GM12878 (cell line): Measurements from ENCODE around the gene TGM6. TPM values are rescaled to one million over a fixed set of nuclear protein-coding genes. Genes with fewer than 3 reads are reported as not detected.

ENCODE experiments used
- ATAC-seq: fragments of 200-7000 bp; cut with Tn5 transposase; 3 replicates; pipeline ENCODE4 v1.9.1; 2020; ENCODE audit warnings: mild to moderate bottlenecking, moderate library complexity
- BruUV-seq: library from RNA; stranded (reverse); fragments of 400-500 nt; replicated peaks from 2 replicates; lab custom pipeline; 2021; lab: Mats Ljungman, UMichigan
- CTCF ChIA-PET: fragments of 300-600 bp; sonication (Branson Sonifier 250); formaldehyde crosslinking; extraction: SDS; loops from one replicate; lab custom pipeline; 2021; ENCODE audit warnings: inconsistent platforms; lab: Yijun Ruan, JAX
- POLR2A ChIA-PET: fragments of 350-600 bp; formaldehyde crosslinking; extraction: SDS; loops from one replicate; lab custom pipeline; 2021; ENCODE audit warnings: inconsistent platforms; lab: Charles Lee
- RAD21 ChIA-PET: fragments of 300-600 bp; sonication (Branson Sonifier 250); formaldehyde crosslinking; loops from one replicate; lab custom pipeline; 2023; ENCODE audit warnings: antibody characterized with exemption; ENCODE audit not compliant: unreplicated experiment; lab: Charles Lee
- SMC1A ChIA-PET: fragments of 300-600 bp; sonication (Branson Sonifier 250); formaldehyde crosslinking; loops from one replicate; lab custom pipeline; 2023; ENCODE audit not compliant: unreplicated experiment, uncharacterized antibody; lab: Charles Lee
- DNase-seq: peaks from one replicate; pipeline ENCODE4 v3.0.0-alpha.2; 2011; ENCODE audit warnings: low read depth, low spot score
- FAIRE-seq: peaks from 3 replicates; lab custom pipeline; 2011; peaks lifted over from hg19 to GRCh38; lab: Jason Lieb, UNC
- H2AFZ ChIP-seq: 2 replicates; pipeline ENCODE4 v1.6.0; 2011; ENCODE audit warnings: low read depth, low read length, control low read depth; ENCODE audit not compliant: control insufficient read depth
- H3K27ac ChIP-seq: 2 replicates; pipeline ENCODE4 v1.5.1; 2011; ENCODE audit warnings: control low read depth; ENCODE audit not compliant: control insufficient read depth, insufficient read depth
- H3K27me3 ChIP-seq, 2 experiments: replicated peaks in 1 of 2; 2 replicates each; pipeline versions ENCODE4 v1.6.0 to v1.6.1; 2011; ENCODE audit warnings: low read length in 1 of 2; ENCODE audit not compliant: control insufficient read depth in 2 of 2, insufficient read depth in 2 of 2
- H3K36me3 ChIP-seq, 2 experiments: 2 replicates each; pipeline ENCODE4 v1.5.1; 2011; ENCODE audit warnings: low read length in 1 of 2; ENCODE audit not compliant: control insufficient read depth in 2 of 2, insufficient read depth in 2 of 2
- H3K4me1 ChIP-seq: 2 replicates; pipeline ENCODE4 v1.6.1; 2011; ENCODE audit warnings: mild to moderate bottlenecking, low read length, moderate library complexity, mixed read lengths; ENCODE audit not compliant: control insufficient read depth, insufficient read depth
- H3K4me2 ChIP-seq: 2 replicates; pipeline ENCODE4 v1.6.0; 2011; ENCODE audit warnings: control low read depth; ENCODE audit not compliant: control insufficient read depth, insufficient read depth
- H3K4me3 ChIP-seq: fragments of 200-600 bp; sonication (generic); 2 replicates; pipeline ENCODE4 v1.5.1; 2016
- H3K79me2 ChIP-seq: 2 replicates; pipeline ENCODE4 v1.6.0; 2011; ENCODE audit warnings: low read length; ENCODE audit not compliant: control insufficient read depth, insufficient read depth
- H3K9ac ChIP-seq: 2 replicates; pipeline ENCODE4 v1.8.0; 2011; ENCODE audit warnings: low read length, control low read depth, mixed read lengths; ENCODE audit not compliant: control insufficient read depth, insufficient read depth
- H3K9me3 ChIP-seq: replicated peaks from 3 replicates; pipeline ENCODE4 v1.5.1; 2011; ENCODE audit warnings: mild to moderate bottlenecking, low read length; ENCODE audit not compliant: control insufficient read depth, insufficient read depth
- H4K20me1 ChIP-seq: 2 replicates; pipeline ENCODE4 v1.6.0; 2011; ENCODE audit not compliant: control insufficient read depth, insufficient read depth
- GATAD2B ChIP-seq: fragments of 450-650 bp; conservative IDR thresholded peaks from 2 replicates; pipeline ENCODE4 v1.6.1; 2017; ENCODE audit warnings: low read depth, mild to moderate bottlenecking, moderate library complexity
- KLF5 ChIP-seq: fragments of 450-650 bp; IDR thresholded peaks from 2 replicates; pipeline ENCODE4 v1.6.1; 2014; ENCODE audit warnings: mild to moderate bottlenecking; ENCODE audit not compliant: partially characterized antibody
- SMC3 ChIP-seq: IDR thresholded peaks from 2 replicates; pipeline ENCODE4 v1.6.1; 2011; ENCODE audit warnings: low read length, improper control_type of control experiment, borderline replicate concordance
- TCF12 ChIP-seq: IDR thresholded peaks from 2 replicates; pipeline ENCODE4 v1.6.1; 2011; ENCODE audit warnings: low read depth, mild to moderate bottlenecking, low read length
- WGBS: methylation state at CpG from one replicate; pipeline ENCODE4 v1.1.6; 2016; ENCODE audit warnings: low lambda C conversion rate; ENCODE audit not compliant: insufficient replicate concordance, insufficient coverage; ENCODE audit errors: missing lambda C conversion rate; 5-methylcytosine and 5-hydroxymethylcytosine counted together
- in situ Hi-C: fragments of 300-500 bp; cut with MboI; formaldehyde crosslinking; loops from 9 replicates; pipeline ENCODE4 v1.14.3; 2018; ENCODE audit warnings: mixed read lengths
- intact Hi-C: fragments of 100-400 bp; cut with micrococcal nuclease; formaldehyde crosslinking; loops from one replicate; pipeline ENCODE4 v1.14.2; 2022; ENCODE audit not compliant: unreplicated experiment
- polyA plus RNA-seq, 11 experiments: library from polyadenylated mRNA; depleted of rRNA in 4 of 11; unstranded in 6 of 11; stranded (reverse) in 5 of 11; fragments of >200 nt; fragmentation: Nextera tagmentation in 4 of 11; fragmentation: Illumina TruSeq in 1 of 11; extraction: Ambion mirVana in 4 of 11; extraction: Trizol in 1 of 11; gene quantifications; 1 replicate in 1 of 11; 2 replicates in 10 of 11; pipeline versions ENCODE4 v1.2.1 to v1.2.3, GENCODE V29; 2011 to 2016; ENCODE audit warnings: inconsistent platforms in 2 of 11, missing spikeins in 2 of 11, low read depth in 1 of 11
- total RNA-seq, 4 experiments: library from RNA; depleted of rRNA in 3 of 4; stranded (reverse); fragments of >200 nt in 3 of 4; fragmentation: Illumina TruSeq in 1 of 4; extraction: Trizol in 1 of 4; gene quantifications; 2 replicates each; pipeline versions ENCODE4 v1.2.1 to v1.2.3, GENCODE V29; 2013 to 2021
- TF ChIP-seq, protein P1 (sequence below): fragments of 450-650 bp; formaldehyde crosslinking; IDR thresholded peaks from 2 replicates; pipeline ENCODE4 v1.4.0; 2022; ENCODE audit warnings: mild to moderate bottlenecking, moderate library complexity
- TF ChIP-seq, protein P2 (sequence below): IDR thresholded peaks from 2 replicates; pipeline ENCODE4 v1.6.1; 2012; ENCODE audit warnings: low read depth, low read length, improper control_type of control experiment

Gene TGM6
- total and polyA plus RNA-seq, 10 of the 15 experiments (the other 5 are each of a cell fraction or from before 2014, with no cell fraction given) = not detected

DNA sequence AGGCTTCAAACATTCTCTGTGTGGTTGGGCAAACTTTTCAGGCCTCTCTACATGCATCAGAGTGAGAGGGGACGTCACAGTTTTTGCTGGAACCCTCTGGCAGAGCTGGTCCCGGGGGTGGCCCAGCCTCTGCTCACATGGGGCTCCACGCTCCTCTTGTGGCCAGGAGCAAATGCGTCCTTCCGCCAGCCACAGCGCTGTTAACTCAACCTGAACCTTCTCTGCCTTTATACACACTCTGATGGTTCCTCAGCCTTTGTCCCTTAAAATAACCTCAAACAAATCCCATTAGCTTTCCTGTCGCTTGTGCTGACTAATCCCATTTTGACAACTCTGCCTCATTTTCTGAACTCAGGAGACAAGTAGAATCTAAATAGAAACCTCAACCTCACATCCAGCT is 39.4 kb upstream of the TGM6 start (continued):
- TF ChIP-seq, protein P1, sequence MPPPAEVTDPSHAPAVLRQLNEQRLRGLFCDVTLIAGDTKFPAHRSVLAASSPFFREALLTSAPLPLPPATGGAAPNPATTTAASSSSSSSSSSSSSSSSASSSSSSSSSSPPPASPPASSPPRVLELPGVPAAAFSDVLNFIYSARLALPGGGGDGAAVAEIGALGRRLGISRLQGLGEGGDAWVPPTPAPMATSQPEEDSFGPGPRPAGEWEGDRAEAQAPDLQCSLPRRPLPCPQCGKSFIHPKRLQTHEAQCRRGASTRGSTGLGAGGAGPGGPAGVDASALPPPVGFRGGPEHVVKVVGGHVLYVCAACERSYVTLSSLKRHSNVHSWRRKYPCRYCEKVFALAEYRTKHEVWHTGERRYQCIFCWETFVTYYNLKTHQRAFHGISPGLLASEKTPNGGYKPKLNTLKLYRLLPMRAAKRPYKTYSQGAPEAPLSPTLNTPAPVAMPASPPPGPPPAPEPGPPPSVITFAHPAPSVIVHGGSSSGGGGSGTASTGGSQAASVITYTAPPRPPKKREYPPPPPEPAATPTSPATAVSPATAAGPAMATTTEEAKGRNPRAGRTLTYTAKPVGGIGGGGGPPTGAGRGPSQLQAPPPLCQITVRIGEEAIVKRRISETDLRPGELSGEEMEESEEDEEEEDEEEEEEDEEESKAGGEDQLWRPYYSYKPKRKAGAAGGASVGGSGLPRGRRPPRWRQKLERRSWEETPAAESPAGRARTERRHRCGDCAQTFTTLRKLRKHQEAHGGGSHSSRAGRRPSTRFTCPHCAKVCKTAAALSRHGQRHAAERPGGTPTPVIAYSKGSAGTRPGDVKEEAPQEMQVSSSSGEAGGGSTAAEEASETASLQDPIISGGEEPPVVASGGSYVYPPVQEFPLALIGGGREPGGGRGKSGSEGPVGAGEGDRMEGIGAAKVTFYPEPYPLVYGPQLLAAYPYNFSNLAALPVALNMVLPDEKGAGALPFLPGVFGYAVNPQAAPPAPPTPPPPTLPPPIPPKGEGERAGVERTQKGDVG (CRISPR knock-in tag) = no peak
- TF ChIP-seq GATAD2B (no peak), TCF12 (no peak)

DNA sequence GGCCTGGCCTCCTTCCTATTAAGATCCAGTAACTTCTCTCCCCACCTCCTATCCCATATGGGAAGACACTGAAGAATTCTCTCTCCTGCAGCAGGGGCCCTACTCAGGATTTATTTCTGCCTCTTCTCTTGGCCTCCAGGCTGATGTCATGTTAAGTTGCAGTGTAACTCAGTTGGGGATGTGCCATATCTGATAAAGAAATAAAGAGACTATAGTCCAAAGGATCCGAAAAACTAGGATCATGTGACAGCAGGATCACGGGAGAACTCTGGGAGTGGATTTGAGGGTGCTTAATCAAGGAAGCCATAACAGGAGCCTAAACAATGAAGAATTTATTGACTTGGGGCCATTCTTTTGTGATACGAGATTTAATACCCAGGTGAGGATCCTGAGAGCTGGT is 38.5 kb upstream of the TGM6 start:
- no peak overlapping the region for H2AFZ ChIP-seq
- SMC1A ChIA-PET = no interaction called here
- DNase-seq (no peak), ATAC-seq (no peak), FAIRE-seq (no peak)
- H3K4me3 ChIP-seq = no peak overlapping the region
- H3K27ac ChIP-seq = no peak overlapping the region
- WGBS = 46% methylated on average over 3 of the region's 3 CpGs
- H3K9me3 ChIP-seq = no peaks in the 10 kb centered on the region; the same call in 2 of the 3 replicates
- H3K9ac ChIP-seq = no peak overlapping the region
- intact Hi-C loops (no loop called here), in situ Hi-C loops (no loop called here)
- RAD21 ChIA-PET = no interaction called here
- POLR2A ChIA-PET = no interaction called here
- no peaks in the 10 kb centered on the region for H3K79me2 ChIP-seq
- H3K4me2 ChIP-seq = no peak overlapping the region
- no peaks in the 10 kb centered on the region for H4K20me1 ChIP-seq
- H3K36me3 ChIP-seq = no peaks in the 10 kb centered on the region
- BruUV-seq = no TSS peak
- peaks cover 0 to 2% of the 10 kb centered on the region in 2 experiments; a peak in 2 of 4 replicates for H3K27me3 ChIP-seq
- no peak for TF ChIP-seq SMC3
- no peak for TF ChIP-seq KLF5
- TF ChIP-seq, protein P2, sequence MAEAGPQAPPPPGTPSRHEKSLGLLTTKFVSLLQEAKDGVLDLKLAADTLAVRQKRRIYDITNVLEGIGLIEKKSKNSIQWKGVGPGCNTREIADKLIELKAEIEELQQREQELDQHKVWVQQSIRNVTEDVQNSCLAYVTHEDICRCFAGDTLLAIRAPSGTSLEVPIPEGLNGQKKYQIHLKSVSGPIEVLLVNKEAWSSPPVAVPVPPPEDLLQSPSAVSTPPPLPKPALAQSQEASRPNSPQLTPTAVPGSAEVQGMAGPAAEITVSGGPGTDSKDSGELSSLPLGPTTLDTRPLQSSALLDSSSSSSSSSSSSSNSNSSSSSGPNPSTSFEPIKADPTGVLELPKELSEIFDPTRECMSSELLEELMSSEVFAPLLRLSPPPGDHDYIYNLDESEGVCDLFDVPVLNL = no peak
- CTCF ChIA-PET = no interaction called here
- no peaks in the 10 kb centered on the region for H3K4me1 ChIP-seq
